ENCODE measurements around the gene UBD. TPM values are rescaled to one million over a fixed set of nuclear protein-coding genes. Genes with fewer than 3 reads are reported as not detected.

The UBD gene
- total RNA-seq, 1 experiment from 2014 or later, result not detected

- Histone ChIP-seq H3K4me3 (replicated peaks in 1 of 2; ENCODE audit: low read depth in 1 of 2, low read length in 2 of 2) (no peak overlapping the region), H3K79me2 (ENCODE audit: insufficient read depth, low read length) (no peaks in the 10 kb centered on the region), H3K9me3 (ENCODE audit: control insufficient read depth in 1 of 2, insufficient read depth in 1 of 2, low read depth in 1 of 2, low read length in 2 of 2) (no peaks in the 10 kb centered on the region), H3K36me3 (ENCODE audit: control insufficient read depth in 1 of 2, insufficient read depth in 2 of 2, low read length in 2 of 2) (no peaks in the 10 kb centered on the region), H3K27ac (ENCODE audit: low read depth, low read length) (no peak overlapping the region), H3K9me2 (ENCODE audit: insufficient read depth) (no peaks in the 10 kb centered on the region), H3K9ac (ENCODE audit: low read length) (no peak overlapping the region), H3K4me2 (ENCODE audit: low read length) (no peak overlapping the region), H3K4me1 (ENCODE audit: control insufficient read depth in 1 of 2, insufficient read depth in 2 of 2, low read length in 2 of 2) (no peaks in the 10 kb centered on the region), H3K27me3 (ENCODE audit: insufficient read depth, low read length) (no peaks in the 10 kb centered on the region), H2AFZ (ENCODE audit: low read depth, low read length, poor library complexity, severe bottlenecking) (no peak overlapping the region), H4K20me1 (ENCODE audit: insufficient read depth) (no peaks in the 10 kb centered on the region)
- RAD21 ChIA-PET (ENCODE audit: low non-redundant PET in 1 of 2, low total read pairs in 2 of 2, uncharacterized antibody in 2 of 2, unreplicated experiment in 2 of 2), result no interaction called here
- DNase-seq (ENCODE audit: low read depth, low spot score) (no peak), ATAC-seq (no peak)
- no peak for TF ChIP-seq ATF3 (IDR thresholded peaks at IDR 0.05)
- no peak for TF ChIP-seq ZFX (IDR thresholded peaks at IDR 0.05)
- TF ChIP-seq ELF1 (IDR thresholded peaks at IDR 0.05; ENCODE audit: borderline replicate concordance, low read depth), result no peak
- no peak for TF ChIP-seq RAD21 (IDR thresholded peaks at IDR 0.05; ENCODE audit: low read depth)
- no peak for TF ChIP-seq CEBPB (IDR thresholded peaks at IDR 0.05; ENCODE audit: low read depth)
- TF ChIP-seq MAX (IDR thresholded peaks at IDR 0.05), result no peak
- POLR2A ChIA-PET, result no interaction called here
- intact Hi-C loops (cut with micrococcal nuclease), result no loop called here
- CTCF ChIA-PET, result no interaction called here
- BruUV-seq (replicated peaks), result no TSS peak
Measured at GRCh38 chr6:29527564-29527963, 32.0 kb downstream of the UBD start.

DNA sequence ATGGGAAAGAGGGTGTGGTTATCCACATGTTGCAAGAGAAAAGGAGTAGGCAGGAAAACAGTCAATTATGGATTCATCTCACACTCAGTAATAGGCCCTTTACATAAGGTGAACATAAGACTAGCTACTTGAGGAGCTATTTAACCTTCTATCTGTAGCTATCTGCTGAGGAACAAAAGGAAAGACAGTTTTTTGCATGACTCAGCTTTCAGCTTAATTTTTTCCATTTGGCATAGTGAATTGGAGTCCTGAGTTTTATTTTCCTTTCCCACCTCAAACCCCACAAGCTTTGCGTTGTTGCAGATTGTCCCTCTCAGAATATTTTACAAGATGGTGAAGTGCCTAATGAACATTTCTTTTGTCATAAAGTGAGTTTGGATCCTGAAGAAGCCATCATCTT, 32.4 kb downstream of the UBD start:
- no peak overlapping the region for H3K4me2 ChIP-seq (ENCODE audit: low read length)

More for the DNA sequence above, 32.4 kb downstream of the UBD start:
- BruUV-seq (replicated peaks), result no TSS peak
- TF ChIP-seq POLR2AphosphoS5 (IDR thresholded peaks at IDR 0.05; ENCODE audit: low read depth, low read length) (no peak), ZFX (IDR thresholded peaks at IDR 0.05) (no peak), SIN3A (IDR thresholded peaks at IDR 0.05; ENCODE audit: low read depth) (no peak)
- ChIA-PET CTCF (no interaction called here), POLR2A (no interaction called here), RAD21 (ENCODE audit: low non-redundant PET in 1 of 2, low total read pairs in 2 of 2, uncharacterized antibody in 2 of 2, unreplicated experiment in 2 of 2) (no interaction called here)
- no peaks in the 10 kb centered on the region for H3K27me3 ChIP-seq (ENCODE audit: insufficient read depth, low read length)
- no peaks in the 10 kb centered on the region for H3K36me3 ChIP-seq (ENCODE audit: control insufficient read depth in 1 of 2, insufficient read depth in 2 of 2, low read length in 2 of 2)
- H3K4me3 ChIP-seq (replicated peaks in 1 of 2; ENCODE audit: low read depth in 1 of 2, low read length in 2 of 2), result no peak overlapping the region
- no peak overlapping the region for H3K9ac ChIP-seq (ENCODE audit: low read length)
- intact Hi-C loops (cut with micrococcal nuclease), result no loop called here
- ATAC-seq, result no peak
- H3K9me3 ChIP-seq (ENCODE audit: control insufficient read depth in 1 of 2, insufficient read depth in 1 of 2, low read depth in 1 of 2, low read length in 2 of 2), result no peaks in the 10 kb centered on the region
- H3K9me2 ChIP-seq (ENCODE audit: insufficient read depth), result no peaks in the 10 kb centered on the region
- H2AFZ ChIP-seq (ENCODE audit: low read depth, low read length, poor library complexity, severe bottlenecking), result no peak overlapping the region
- H3K79me2 ChIP-seq (ENCODE audit: insufficient read depth, low read length), result no peaks in the 10 kb centered on the region
- H3K27ac ChIP-seq (ENCODE audit: low read depth, low read length), result no peak overlapping the region
- H4K20me1 ChIP-seq (ENCODE audit: insufficient read depth), result no peaks in the 10 kb centered on the region
- no peak for DNase-seq (ENCODE audit: low read depth, low spot score)
- H3K4me1 ChIP-seq (ENCODE audit: control insufficient read depth in 1 of 2, insufficient read depth in 2 of 2, low read length in 2 of 2), result no peaks in the 10 kb centered on the region

Measured in HCT116 (cell line).